Measurements from ENCODE around the gene PRRX2.

The PRRX2 gene

GRCh38 chr9:129692534-129692933, 27.1 kb downstream of the PRRX2 start:
- POLR2A ChIA-PET, result no interaction called here
- no peak for DNase-seq (ENCODE audit: extremely low spot score)
- CTCF ChIA-PET, result no interaction called here
- TF ChIP-seq FOXM1 (IDR thresholded peaks at IDR 0.05; ENCODE audit: borderline replicate concordance) (no peak), LEF1 (IDR thresholded peaks at IDR 0.05; ENCODE audit: borderline replicate concordance) (no peak), FOXA1 (IDR thresholded peaks at IDR 0.05) (no peak), PKNOX1 (IDR thresholded peaks at IDR 0.05) (no peak), ZNF384 (IDR thresholded peaks at IDR 0.05) (no peak), TARDBP (IDR thresholded peaks at IDR 0.05) (no peak), CTBP1 (IDR thresholded peaks at IDR 0.05; ENCODE audit: borderline replicate concordance) (no peak), NFRKB (IDR thresholded peaks at IDR 0.05) (no peak)

- no peak for DNase-seq (ENCODE audit: extremely low spot score)
- no peak for TF ChIP-seq FOXK2 (IDR thresholded peaks at IDR 0.05)
- no peak for TF ChIP-seq CTBP1 (IDR thresholded peaks at IDR 0.05; ENCODE audit: borderline replicate concordance)
- TF ChIP-seq HDGF (IDR thresholded peaks at IDR 0.05; ENCODE audit: borderline replicate concordance), result no peak
- no peak for TF ChIP-seq SUZ12 (IDR thresholded peaks at IDR 0.05)
- TF ChIP-seq BHLHE40 (IDR thresholded peaks at IDR 0.05; ENCODE audit: borderline replicate concordance), result no peak
- POLR2A ChIA-PET, result interaction anchor here (0.7 kb wide), 1 partner anchor 154 kb away, joined by 3 read pairs; no protein-coding TSS in a partner anchor
- CTCF ChIA-PET, result no interaction called here
Observed at GRCh38 chr9:129693741-129694140, 28.3 kb downstream of the PRRX2 start.

- no peak for TF ChIP-seq SP1 (IDR thresholded peaks at IDR 0.05)
- TF ChIP-seq TARDBP (IDR thresholded peaks at IDR 0.05), result no peak
- no peak for TF ChIP-seq BHLHE40 (IDR thresholded peaks at IDR 0.05; ENCODE audit: borderline replicate concordance)
- TF ChIP-seq SUZ12 (IDR thresholded peaks at IDR 0.05), result no peak
- no peak for TF ChIP-seq FOXM1 (IDR thresholded peaks at IDR 0.05; ENCODE audit: borderline replicate concordance)
- no peak for TF ChIP-seq NFRKB (IDR thresholded peaks at IDR 0.05)
- TF ChIP-seq FOXA1 (IDR thresholded peaks at IDR 0.05), result no peak
- TF ChIP-seq FOXK2 (IDR thresholded peaks at IDR 0.05), result no peak
- TF ChIP-seq L3MBTL2 (conservative IDR thresholded peaks at IDR 0.05), result no peak
- no peak for TF ChIP-seq PKNOX1 (IDR thresholded peaks at IDR 0.05)
- TF ChIP-seq HDGF (IDR thresholded peaks at IDR 0.05; ENCODE audit: borderline replicate concordance), result no peak
- TF ChIP-seq ARNT (IDR thresholded peaks at IDR 0.05), result no peak
- no peak for TF ChIP-seq ZNF384 (IDR thresholded peaks at IDR 0.05)
- no peak for TF ChIP-seq LEF1 (IDR thresholded peaks at IDR 0.05; ENCODE audit: borderline replicate concordance)
- TF ChIP-seq CTBP1 (IDR thresholded peaks at IDR 0.05; ENCODE audit: borderline replicate concordance), result no peak
- no peak for TF ChIP-seq ELF4 (IDR thresholded peaks at IDR 0.05)
- CTCF ChIA-PET, result no interaction called here
- POLR2A ChIA-PET, result no interaction called here
- DNase-seq (ENCODE audit: extremely low spot score), result no peak
Observed at GRCh38 chr9:129694243-129694646, 28.8 kb downstream of the PRRX2 start.

GRCh38 chr9:129695870-129696269, 30.4 kb downstream of the PRRX2 start:
- ChIA-PET CTCF (no interaction called here), POLR2A (interaction anchor here (2.7 kb wide), 1 partner anchor 17 kb away, joined by 16 read pairs; no protein-coding TSS in a partner anchor)
- TF ChIP-seq ZNF384 (IDR thresholded peaks at IDR 0.05) (no peak), CTBP1 (IDR thresholded peaks at IDR 0.05; ENCODE audit: borderline replicate concordance) (no peak), PKNOX1 (IDR thresholded peaks at IDR 0.05) (no peak), FOXK2 (IDR thresholded peaks at IDR 0.05) (no peak), FOXM1 (IDR thresholded peaks at IDR 0.05; ENCODE audit: borderline replicate concordance) (no peak), LEF1 (IDR thresholded peaks at IDR 0.05; ENCODE audit: borderline replicate concordance) (no peak), HDGF (IDR thresholded peaks at IDR 0.05; ENCODE audit: borderline replicate concordance) (no peak), L3MBTL2 (conservative IDR thresholded peaks at IDR 0.05) (no peak), TARDBP (IDR thresholded peaks at IDR 0.05) (no peak), NFRKB (IDR thresholded peaks at IDR 0.05) (no peak), SP1 (IDR thresholded peaks at IDR 0.05) (no peak), ELF4 (IDR thresholded peaks at IDR 0.05) (no peak)
- no peak for DNase-seq (ENCODE audit: extremely low spot score)

- DNase-seq (ENCODE audit: extremely low spot score), result peak; percentile 79
- peak; percentile 94 for TF ChIP-seq ARNT (IDR thresholded peaks at IDR 0.05)
- 0 out of 2 replicates have a peak, but pooled peaks have one; percentile 33 for TF ChIP-seq FOXM1 (IDR thresholded peaks at IDR 0.05; ENCODE audit: borderline replicate concordance)
- TF ChIP-seq CTBP1 (IDR thresholded peaks at IDR 0.05; ENCODE audit: borderline replicate concordance), result no peak
- no peak for TF ChIP-seq TARDBP (IDR thresholded peaks at IDR 0.05)
- ChIA-PET POLR2A (interaction anchor here (0.7 to 2.7 kb wide), 5 partner anchors 16 to 41 kb away, joined by 3 to 16 read pairs (median 5); no protein-coding TSS in a partner anchor), CTCF (no interaction called here)
Observed at GRCh38 chr9:129696944-129697655, 31.7 kb downstream of the PRRX2 start.

GRCh38 chr9:129697656-129698253, 32.3 kb downstream of the PRRX2 start:
- peak; percentile 54 for TF ChIP-seq L3MBTL2 (conservative IDR thresholded peaks at IDR 0.05)
- TF ChIP-seq SUZ12 (IDR thresholded peaks at IDR 0.05), result no peak
- DNase-seq (ENCODE audit: extremely low spot score), result no peak
- ChIA-PET POLR2A (interaction anchor here (0.7 to 2.7 kb wide), 6 partner anchors 15 to 48 kb away, joined by 3 to 16 read pairs (median 4); no protein-coding TSS in a partner anchor), CTCF (no interaction called here)
